Kidney glomerular epithelial cell (primary cell): ENCODE results near the gene LRG1.
"Not testable (repeated sequence)": the region's sequence is repeated elsewhere in the genome, so short reads cannot be mapped to it uniquely, and the experiment has no call there.

ENCODE experiments used
- DNase-seq: peaks from one replicate; lab custom pipeline; 2025; lab: John Stamatoyannopoulos, UW

The LRG1 gene

DNA sequence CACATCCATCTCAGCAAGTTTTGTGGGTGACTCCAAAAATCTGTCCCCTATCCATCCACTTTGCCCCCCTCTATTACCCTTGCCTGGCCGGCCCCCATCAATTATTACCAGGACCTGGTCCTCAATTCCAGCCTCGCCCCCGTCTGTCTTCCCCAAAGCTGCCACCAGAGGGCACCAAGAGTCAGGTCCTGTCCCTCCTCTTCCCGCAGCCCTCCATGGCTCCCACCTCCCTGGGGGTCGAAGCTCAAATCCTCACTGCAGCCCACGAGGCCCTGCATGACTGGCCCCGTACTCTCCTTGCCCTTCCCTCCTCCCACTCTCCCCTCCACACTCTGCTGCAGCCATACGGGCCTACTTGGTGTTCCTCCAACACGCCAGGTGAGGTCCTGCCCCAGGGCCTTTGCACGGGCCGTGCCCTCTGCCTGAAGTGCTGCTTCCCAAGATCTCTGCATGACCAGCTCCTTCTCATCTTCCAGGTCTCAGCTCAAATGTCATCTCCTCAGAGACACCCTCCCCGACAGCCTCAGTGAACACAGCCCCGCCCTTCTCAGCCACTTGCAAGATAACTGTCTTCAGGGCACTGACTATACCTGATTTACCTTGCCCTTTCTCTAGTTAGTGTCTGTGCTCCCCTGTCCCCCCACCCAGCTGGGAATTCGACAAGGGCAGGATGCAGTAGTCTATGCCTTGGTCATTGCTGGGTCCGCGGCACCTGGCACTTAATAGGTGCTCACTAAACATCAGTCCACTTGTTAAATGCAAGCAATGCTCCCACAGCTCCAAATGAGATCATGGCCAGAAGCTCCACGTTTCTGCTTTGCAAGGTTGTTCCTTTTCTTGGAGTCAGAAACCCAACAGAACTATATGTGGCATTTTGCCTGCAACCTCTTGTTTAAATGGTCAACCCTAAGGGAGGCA, 36.4 kb upstream of the LRG1 start:
- DNase-seq: peak; percentile 13

- peak; percentile 74 for DNase-seq
These were observed 35.6 kb upstream of the LRG1 start for GRCh38 chr19:4575267-4576015.

GRCh38 chr19:4573682-4574081, 33.8 kb upstream of the LRG1 start:
- no peak for DNase-seq

- no peak for DNase-seq
These were observed 31.6 kb upstream of the LRG1 start for GRCh38 chr19:4571305-4571917.

GRCh38 chr19:4570916-4571304, 31.1 kb upstream of the LRG1 start:
- DNase-seq: no peak

GRCh38 chr19:4570402-4570801, 30.6 kb upstream of the LRG1 start:
- DNase-seq: no peak

GRCh38 chr19:4568886-4569285, 29.1 kb upstream of the LRG1 start:
- no peak for DNase-seq

DNA sequence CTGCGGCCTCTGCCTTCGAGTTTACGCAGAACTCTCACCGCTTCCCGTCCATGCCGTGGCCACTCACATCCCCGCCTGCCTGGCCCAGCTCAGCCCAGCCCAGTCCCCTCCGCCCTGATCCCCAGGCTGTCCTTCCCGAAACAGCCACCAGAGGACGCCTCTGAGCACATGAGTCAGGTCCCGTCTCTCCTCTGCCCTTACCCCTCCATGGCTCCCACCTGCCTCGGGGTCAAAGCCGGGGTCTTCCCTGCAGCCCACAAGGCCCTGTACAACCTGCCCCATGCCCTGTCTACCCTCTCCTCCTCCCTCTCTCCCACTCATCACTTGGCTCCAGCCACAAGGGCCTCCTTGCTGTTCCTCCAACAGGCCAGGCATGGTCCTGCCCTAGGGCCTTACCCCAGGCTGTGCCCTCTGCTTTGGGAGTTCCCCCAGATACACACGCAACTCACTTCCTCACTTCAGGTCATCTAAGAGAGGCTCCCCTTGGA, 27.8 kb upstream of the LRG1 start:
- DNase-seq: peak; percentile 8

- no peak for DNase-seq
These were observed 26.7 kb upstream of the LRG1 start for GRCh38 chr19:4566402-4567051.

DNA sequence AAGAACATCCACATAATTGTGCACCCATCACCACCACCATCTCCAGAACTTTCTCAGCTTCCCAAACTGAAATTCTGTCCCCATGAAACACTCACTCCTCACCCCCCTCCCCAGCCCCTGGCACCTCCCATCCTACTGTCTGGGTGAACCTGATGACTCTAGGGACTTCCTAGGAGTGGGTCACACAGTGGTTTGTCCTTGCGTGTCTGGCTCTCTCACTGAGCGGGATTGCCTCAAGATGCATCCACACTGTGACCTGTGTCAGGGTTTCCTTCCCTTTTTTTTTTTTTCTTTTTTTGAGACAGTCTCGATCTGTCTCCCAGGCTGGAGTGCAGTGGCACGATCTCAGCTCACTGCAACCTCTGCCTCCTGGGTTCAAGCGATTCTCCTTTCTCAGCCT, 23.7 kb upstream of the LRG1 start:
- not testable (repeated sequence) for DNase-seq

DNA sequence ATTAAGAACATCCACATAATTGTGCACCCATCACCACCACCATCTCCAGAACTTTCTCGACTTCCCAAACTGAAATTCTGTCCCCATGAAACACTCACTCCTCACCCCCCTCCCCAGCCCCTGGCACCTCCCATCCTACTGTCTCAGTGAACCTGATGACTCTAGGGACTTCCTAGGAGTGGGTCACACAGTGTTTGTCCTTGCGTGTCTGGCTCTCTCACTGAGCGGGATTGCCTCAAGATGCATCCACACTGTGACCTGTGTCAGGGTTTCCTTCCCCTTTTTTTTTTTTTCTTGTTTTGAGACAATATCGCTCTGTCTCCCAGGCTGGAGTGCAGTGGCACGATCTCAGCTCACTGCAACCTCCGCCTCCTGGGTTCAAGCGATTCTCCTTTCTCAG, 22.2 kb upstream of the LRG1 start:
- DNase-seq: not testable (repeated sequence)

- no peak for DNase-seq
These were observed 19.7 kb upstream of the LRG1 start, which contains the start of gene SEMA6B for GRCh38 chr19:4559569-4559968. SEMA6B (minus strand) TSS chr19:4559684; CDS start chr19:4558457, 1,227 bp downstream.

DNA sequence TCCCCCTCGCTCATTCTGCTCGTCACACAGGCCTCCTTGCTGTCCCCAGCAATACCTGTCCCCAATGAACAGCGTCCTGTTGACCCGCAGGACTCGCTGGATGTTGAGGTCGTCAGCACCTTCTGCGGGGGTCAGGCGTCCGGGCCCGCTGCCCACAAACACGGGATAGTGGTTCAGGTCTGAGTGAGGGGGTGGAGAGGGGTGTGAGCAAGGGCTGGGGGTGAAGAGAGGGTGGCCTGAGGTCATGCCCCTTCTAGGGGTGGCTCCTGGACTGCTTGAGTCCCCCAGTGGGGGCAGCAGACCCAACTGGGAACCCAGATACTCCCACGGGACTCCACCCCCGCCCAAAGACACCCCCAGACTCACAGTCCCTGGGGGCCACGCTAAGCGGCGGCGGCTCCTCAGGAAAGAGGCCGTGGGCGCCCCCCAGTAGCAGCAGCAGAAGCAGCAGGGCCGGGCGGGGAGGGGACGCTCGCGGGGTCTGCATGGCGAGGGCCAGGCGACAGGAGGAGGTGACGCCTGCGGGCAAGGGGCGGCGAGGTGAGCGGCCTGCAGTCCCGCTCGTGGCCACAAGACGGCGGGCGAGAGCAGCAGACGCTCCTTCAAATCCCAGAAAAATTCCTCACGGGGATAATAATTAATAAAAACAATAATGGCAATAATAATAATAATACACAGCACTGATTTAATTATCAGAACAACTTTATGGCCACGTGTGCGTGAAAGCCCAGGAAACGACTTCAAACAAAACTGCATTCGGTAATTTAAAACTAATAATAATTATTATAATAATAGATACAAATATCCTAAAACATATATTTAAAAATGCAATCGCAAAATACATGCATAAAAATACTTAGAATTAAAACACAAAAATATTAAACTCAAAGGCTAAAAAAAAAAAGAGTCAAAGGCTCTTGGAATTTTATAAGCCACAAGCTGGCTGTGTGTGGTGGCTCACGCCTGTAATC, 18.4 kb upstream of the LRG1 start:
- no peak for DNase-seq

DNA sequence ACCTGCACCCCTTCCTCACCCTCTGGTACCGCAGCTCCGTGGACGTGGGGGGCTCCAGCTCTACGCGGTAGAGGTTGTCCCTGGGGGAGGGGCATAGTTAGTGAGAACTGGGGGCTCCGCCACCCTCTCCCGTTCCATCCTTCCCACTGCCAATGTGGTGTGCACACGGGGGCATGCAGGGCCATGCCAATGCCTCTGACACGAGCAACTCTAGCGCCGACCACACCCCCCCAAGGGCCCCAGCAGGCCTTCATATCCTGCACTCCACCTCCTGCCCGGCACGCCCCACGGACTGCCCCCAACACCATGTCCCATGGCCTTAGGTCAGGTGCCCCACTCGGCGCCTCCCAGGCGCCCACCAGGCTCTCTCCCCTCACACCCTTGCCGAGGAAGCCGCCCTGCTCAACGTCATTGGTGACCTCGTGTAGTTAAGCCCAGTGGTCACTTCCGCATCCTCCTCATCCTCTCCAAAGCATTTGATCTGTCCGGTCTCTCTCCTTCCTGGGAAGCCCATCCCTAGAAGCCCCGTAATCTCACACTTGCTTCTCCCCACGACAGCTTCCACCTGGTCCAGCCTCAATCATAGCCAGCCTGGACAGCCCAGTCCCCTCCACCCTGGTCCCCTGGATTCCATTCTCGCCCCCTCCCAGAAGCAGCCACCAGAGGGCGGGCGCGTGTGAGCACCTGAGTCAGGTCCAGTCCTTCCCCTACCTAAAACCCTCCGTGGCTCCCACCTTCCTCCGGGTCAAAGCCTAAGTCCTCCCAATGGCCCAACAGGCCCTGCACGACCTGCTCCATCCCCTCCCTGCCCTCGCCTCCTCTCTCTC, 17.5 kb upstream of the LRG1 start:
- no peak for DNase-seq

DNA sequence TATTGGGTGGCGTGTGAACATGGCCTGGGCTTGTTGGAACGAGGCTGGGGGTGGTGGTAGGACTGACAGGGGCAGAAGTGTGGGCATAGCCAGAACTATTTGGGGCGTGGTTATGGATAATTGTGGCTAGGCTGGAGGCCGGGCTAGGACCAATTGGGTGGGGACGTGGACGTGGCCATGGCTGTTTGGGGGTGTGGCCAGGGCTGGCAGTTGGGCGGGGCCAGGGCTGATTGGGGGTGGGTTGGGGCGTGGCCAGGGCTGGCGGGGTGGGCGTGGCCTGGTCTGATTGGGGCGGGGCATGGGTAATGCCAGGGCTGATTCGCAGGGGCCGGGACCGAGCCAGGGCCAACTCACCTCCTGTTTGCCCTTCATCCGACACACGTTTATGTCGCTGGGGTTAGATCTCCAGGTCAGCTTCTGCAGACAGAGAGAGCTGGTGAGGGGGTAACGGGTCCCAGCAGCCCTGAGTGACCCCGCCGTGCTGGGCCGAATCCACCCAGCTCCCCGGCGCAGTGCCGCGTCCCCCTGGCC, 16.8 kb upstream of the LRG1 start:
- DNase-seq: no peak

- DNase-seq: no peak
These were observed 16.1 kb upstream of the LRG1 start for GRCh38 chr19:4555657-4556561.

- DNase-seq: no peak
These were observed 14.9 kb upstream of the LRG1 start for GRCh38 chr19:4554717-4555116.

DNA sequence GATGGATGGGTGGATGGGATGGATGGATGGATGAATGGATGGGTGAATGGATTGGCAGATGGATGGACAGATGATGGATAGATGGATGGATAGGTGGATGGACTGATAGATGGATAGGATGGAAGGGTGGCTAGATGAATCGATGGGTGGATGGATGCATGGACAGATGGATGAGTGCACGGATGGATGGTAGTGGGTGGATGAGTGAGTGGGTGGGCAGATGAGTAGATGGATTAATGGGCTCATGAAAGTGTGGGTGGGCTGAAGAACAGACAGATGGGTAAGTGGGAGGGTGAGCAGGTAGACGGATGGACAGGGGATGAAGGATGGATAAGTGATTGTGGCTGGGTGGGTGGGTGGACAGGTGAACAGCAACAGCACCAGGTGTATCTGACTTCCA, 13.9 kb upstream of the LRG1 start:
- DNase-seq: no peak
